Putamen (tissue), 1 donor: Measurements from ENCODE around the gene SPNS2.
"Not testable (repeated sequence)": the region's sequence is repeated elsewhere in the genome, so short reads cannot be mapped to it uniquely, and the experiment has no call there.

ENCODE experiments used
- DNase-seq: peaks from one replicate; pipeline ENCODE4 v3.0.0-alpha.2; 2016; ENCODE audit warnings: low spot score

The SPNS2 gene

GRCh38 chr17:4566785-4567184, 68.1 kb downstream of the SPNS2 start:
- no peak for DNase-seq

GRCh38 chr17:4569591-4569990, 70.9 kb downstream of the SPNS2 start:
- no peak for DNase-seq

- no peak for DNase-seq
Observed at GRCh38 chr17:4572131-4572530, 73.5 kb downstream of the SPNS2 start.

GRCh38 chr17:4573115-4573514, 74.4 kb downstream of the SPNS2 start:
- DNase-seq, result no peak

GRCh38 chr17:4573669-4574068, 75.0 kb downstream of the SPNS2 start:
- DNase-seq, result no peak

- DNase-seq, result no peak
Observed at GRCh38 chr17:4574448-4575045, 75.9 kb downstream of the SPNS2 start.

GRCh38 chr17:4576161-4576558, 77.5 kb downstream of the SPNS2 start:
- no peak for DNase-seq

GRCh38 chr17:4576729-4577322, 78.1 kb downstream of the SPNS2 start:
- no peak for DNase-seq

- no peak for DNase-seq
Observed at GRCh38 chr17:4577386-4577993, 78.8 kb downstream of the SPNS2 start.

GRCh38 chr17:4578349-4578748, 79.7 kb downstream of the SPNS2 start:
- not testable (repeated sequence) for DNase-seq

GRCh38 chr17:4579678-4580077, 81.0 kb downstream of the SPNS2 start:
- DNase-seq, result no peak

- no peak for DNase-seq
Observed at GRCh38 chr17:4580291-4580690, 81.6 kb downstream of the SPNS2 start.

- no peak for DNase-seq
Observed at GRCh38 chr17:4582101-4582501, 83.4 kb downstream of the SPNS2 start.

- no peak for DNase-seq
Observed at GRCh38 chr17:4582691-4583090, 84.0 kb downstream of the SPNS2 start.

GRCh38 chr17:4583206-4583605, 84.5 kb downstream of the SPNS2 start:
- no peak for DNase-seq

- DNase-seq, result no peak
Observed at GRCh38 chr17:4583782-4584100, 85.1 kb downstream of the SPNS2 start.

GRCh38 chr17:4584101-4584916, 85.6 kb downstream of the SPNS2 start, which contains the start of gene SMTNL2:
Gene SMTNL2, plus strand, starts transcription at chr17:4584529. Its CDS starts 77 bp downstream, at chr17:4584606.
- no peak for DNase-seq

GRCh38 chr17:4584917-4585637, 86.4 kb downstream of the SPNS2 start:
- no peak for DNase-seq

- DNase-seq, result no peak
Observed at GRCh38 chr17:4585638-4585994, 86.9 kb downstream of the SPNS2 start.

- no peak for DNase-seq
Observed at GRCh38 chr17:4586043-4586442, 87.4 kb downstream of the SPNS2 start.

GRCh38 chr17:4587195-4587594, 88.5 kb downstream of the SPNS2 start:
- no peak for DNase-seq

- DNase-seq, result no peak
Observed at GRCh38 chr17:4587803-4588202, 89.1 kb downstream of the SPNS2 start.
